H1 (cell line): Measurements from ENCODE around the gene RNASE13. TPM values are rescaled to one million over a fixed set of nuclear protein-coding genes. Genes with fewer than 3 reads are reported as not detected.

Source experiments
- BACH1 ChIP-seq: IDR thresholded peaks from 2 replicates; pipeline ENCODE4 v1.6.1; 2012; ENCODE audit warnings: low read length, improper control_type of control experiment
- BRCA1 ChIP-seq: IDR thresholded peaks from 2 replicates; pipeline ENCODE4 v1.6.1; 2012; ENCODE audit warnings: low read depth, low read length, improper control_type of control experiment
- RNF2 ChIP-seq: fragments of 200-900, 300-1000 bp; sonication (generic); IDR thresholded peaks from 2 replicates; pipeline ENCODE4 v1.7.1; 2016; ENCODE audit warnings: borderline replicate concordance, low read depth, mild to moderate bottlenecking, antibody characterized with exemption, low read length; ENCODE audit not compliant: poor library complexity, severe bottlenecking; ENCODE audit errors: missing control alignments
- SIRT6 ChIP-seq: IDR thresholded peaks from one replicate; pipeline ENCODE4 v1.7.1; 2012; ENCODE audit warnings: low read length, inconsistent platforms
- TAF7 ChIP-seq: optimal IDR thresholded peaks from 2 replicates; pipeline ENCODE3; 2011; ENCODE audit warnings: low read depth, mild to moderate bottlenecking, inconsistent platforms, low read length, moderate library complexity, borderline replicate concordance
- YY1 ChIP-seq: IDR thresholded peaks from 2 replicates; pipeline ENCODE4 v1.6.1; 2011; ENCODE audit warnings: low read depth, mild to moderate bottlenecking, low read length
- polyA plus RNA-seq, 7 experiments: library from polyadenylated mRNA; depleted of rRNA in 3 of 7; stranded (reverse) in 5 of 7; unstranded in 2 of 7; fragments of >200 nt in 5 of 7; fragments of 200-250 nt in 2 of 7; gene quantifications; 1 replicate in 5 of 7; 2 replicates in 1 of 7; 4 replicates in 1 of 7; pipeline versions ENCODE4 v1.2.1 to v1.2.3, GENCODE V29; 2011 to 2013; ENCODE audit warnings: missing spikeins in 2 of 7, mixed read lengths in 2 of 7
- total RNA-seq: library from RNA; stranded (reverse); fragmentation: NEBNext Ultra II Directional; extraction: Animal tissue kit (Norgen Biotek cat#: 25700); gene quantifications from 2 replicates; pipeline ENCODE4 v1.2.1, GENCODE V29; 2021
- TF ChIP-seq, protein P1 (sequence below): fragments of 300-600 bp; sonication (generic); IDR thresholded peaks from 2 replicates; pipeline ENCODE4 v1.7.1; 2012; ENCODE audit warnings: low read length, moderate library complexity, mild to moderate bottlenecking, inconsistent platforms; ENCODE audit not compliant: insufficient replicate concordance

The RNASE13 gene
- total and polyA plus RNA-seq, 2 of the 8 experiments (the other 6 are each of a cell fraction or from before 2014, with no cell fraction given) = not detected

DNA sequence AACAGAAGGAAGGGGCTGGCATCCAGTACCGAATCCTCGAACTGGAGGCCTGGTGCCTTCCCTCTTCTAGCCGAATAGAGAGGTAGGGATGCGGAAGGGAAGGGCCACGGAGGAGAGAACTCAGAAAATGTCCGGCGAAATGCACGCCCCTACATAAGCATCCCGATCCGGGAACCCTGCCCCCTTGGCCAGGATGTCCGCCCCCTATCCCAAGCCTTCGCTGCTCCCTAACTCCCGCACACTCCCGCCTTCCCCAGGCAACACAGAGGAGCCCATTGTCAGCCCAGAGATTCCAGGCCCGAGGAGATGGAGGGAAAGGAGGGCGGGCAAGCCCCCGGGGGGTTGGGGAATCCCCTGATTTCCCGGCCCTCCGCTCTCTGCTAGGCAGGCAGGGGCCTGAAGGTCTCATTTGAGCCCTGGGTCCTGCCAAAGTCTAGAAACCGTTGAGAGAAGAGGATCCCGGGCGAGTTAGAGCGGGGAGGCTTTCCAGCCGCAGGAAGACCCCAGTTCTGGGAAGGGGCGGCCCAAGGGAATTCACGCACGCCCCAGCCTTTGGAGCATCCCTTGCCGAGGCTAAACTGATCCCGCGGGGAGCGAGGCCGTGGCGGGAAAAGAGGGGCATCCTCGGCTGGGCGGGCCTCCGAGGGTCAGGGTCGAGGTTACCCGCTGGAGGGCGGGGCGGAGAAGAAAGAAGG is 34.9 kb upstream of the RNASE13 start (continued):
- TF ChIP-seq, protein P1, sequence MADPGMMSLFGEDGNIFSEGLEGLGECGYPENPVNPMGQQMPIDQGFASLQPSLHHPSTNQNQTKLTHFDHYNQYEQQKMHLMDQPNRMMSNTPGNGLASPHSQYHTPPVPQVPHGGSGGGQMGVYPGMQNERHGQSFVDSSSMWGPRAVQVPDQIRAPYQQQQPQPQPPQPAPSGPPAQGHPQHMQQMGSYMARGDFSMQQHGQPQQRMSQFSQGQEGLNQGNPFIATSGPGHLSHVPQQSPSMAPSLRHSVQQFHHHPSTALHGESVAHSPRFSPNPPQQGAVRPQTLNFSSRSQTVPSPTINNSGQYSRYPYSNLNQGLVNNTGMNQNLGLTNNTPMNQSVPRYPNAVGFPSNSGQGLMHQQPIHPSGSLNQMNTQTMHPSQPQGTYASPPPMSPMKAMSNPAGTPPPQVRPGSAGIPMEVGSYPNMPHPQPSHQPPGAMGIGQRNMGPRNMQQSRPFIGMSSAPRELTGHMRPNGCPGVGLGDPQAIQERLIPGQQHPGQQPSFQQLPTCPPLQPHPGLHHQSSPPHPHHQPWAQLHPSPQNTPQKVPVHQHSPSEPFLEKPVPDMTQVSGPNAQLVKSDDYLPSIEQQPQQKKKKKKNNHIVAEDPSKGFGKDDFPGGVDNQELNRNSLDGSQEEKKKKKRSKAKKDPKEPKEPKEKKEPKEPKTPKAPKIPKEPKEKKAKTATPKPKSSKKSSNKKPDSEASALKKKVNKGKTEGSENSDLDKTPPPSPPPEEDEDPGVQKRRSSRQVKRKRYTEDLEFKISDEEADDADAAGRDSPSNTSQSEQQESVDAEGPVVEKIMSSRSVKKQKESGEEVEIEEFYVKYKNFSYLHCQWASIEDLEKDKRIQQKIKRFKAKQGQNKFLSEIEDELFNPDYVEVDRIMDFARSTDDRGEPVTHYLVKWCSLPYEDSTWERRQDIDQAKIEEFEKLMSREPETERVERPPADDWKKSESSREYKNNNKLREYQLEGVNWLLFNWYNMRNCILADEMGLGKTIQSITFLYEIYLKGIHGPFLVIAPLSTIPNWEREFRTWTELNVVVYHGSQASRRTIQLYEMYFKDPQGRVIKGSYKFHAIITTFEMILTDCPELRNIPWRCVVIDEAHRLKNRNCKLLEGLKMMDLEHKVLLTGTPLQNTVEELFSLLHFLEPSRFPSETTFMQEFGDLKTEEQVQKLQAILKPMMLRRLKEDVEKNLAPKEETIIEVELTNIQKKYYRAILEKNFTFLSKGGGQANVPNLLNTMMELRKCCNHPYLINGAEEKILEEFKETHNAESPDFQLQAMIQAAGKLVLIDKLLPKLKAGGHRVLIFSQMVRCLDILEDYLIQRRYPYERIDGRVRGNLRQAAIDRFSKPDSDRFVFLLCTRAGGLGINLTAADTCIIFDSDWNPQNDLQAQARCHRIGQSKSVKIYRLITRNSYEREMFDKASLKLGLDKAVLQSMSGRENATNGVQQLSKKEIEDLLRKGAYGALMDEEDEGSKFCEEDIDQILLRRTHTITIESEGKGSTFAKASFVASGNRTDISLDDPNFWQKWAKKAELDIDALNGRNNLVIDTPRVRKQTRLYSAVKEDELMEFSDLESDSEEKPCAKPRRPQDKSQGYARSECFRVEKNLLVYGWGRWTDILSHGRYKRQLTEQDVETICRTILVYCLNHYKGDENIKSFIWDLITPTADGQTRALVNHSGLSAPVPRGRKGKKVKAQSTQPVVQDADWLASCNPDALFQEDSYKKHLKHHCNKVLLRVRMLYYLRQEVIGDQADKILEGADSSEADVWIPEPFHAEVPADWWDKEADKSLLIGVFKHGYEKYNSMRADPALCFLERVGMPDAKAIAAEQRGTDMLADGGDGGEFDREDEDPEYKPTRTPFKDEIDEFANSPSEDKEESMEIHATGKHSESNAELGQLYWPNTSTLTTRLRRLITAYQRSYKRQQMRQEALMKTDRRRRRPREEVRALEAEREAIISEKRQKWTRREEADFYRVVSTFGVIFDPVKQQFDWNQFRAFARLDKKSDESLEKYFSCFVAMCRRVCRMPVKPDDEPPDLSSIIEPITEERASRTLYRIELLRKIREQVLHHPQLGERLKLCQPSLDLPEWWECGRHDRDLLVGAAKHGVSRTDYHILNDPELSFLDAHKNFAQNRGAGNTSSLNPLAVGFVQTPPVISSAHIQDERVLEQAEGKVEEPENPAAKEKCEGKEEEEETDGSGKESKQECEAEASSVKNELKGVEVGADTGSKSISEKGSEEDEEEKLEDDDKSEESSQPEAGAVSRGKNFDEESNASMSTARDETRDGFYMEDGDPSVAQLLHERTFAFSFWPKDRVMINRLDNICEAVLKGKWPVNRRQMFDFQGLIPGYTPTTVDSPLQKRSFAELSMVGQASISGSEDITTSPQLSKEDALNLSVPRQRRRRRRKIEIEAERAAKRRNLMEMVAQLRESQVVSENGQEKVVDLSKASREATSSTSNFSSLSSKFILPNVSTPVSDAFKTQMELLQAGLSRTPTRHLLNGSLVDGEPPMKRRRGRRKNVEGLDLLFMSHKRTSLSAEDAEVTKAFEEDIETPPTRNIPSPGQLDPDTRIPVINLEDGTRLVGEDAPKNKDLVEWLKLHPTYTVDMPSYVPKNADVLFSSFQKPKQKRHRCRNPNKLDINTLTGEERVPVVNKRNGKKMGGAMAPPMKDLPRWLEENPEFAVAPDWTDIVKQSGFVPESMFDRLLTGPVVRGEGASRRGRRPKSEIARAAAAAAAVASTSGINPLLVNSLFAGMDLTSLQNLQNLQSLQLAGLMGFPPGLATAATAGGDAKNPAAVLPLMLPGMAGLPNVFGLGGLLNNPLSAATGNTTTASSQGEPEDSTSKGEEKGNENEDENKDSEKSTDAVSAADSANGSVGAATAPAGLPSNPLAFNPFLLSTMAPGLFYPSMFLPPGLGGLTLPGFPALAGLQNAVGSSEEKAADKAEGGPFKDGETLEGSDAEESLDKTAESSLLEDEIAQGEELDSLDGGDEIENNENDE = no peak
- no peak for TF ChIP-seq BRCA1
- TF ChIP-seq BACH1 = no peak
- TF ChIP-seq TAF7 = peak; percentile 58
- TF ChIP-seq YY1 = peak; percentile 88
- TF ChIP-seq SIRT6 = no peak
- no peak for TF ChIP-seq RNF2
